ENCODE results near the gene WASHC2A.

GRCh38 chr10:50033481-50033880 is 34.3 kb upstream of the WASHC2A start:
- TF ChIP-seq MXI1 (IDR thresholded peaks at IDR 0.05; ENCODE audit: borderline replicate concordance, low read depth, low read length) (no peak), FOS (IDR thresholded peaks at IDR 0.05; ENCODE audit: low read depth, low read length) (no peak), RFX5 (IDR thresholded peaks at IDR 0.05; ENCODE audit: low read depth, low read length) (no peak), POLR2A (IDR thresholded peaks at IDR 0.05; ENCODE audit: low read depth, low read length) (no peak), CTCF (conservative IDR thresholded peaks at IDR 0.05; ENCODE audit: low read depth, low read length) (no peak), RCOR1 (IDR thresholded peaks at IDR 0.05; ENCODE audit: insufficient replicate concordance, low read length) (no peak), CHD1 (IDR thresholded peaks at IDR 0.05; ENCODE audit: low read depth, low read length) (no peak), RAD21 (IDR thresholded peaks at IDR 0.05; ENCODE audit: low read length) (no peak), CEBPB (IDR thresholded peaks at IDR 0.05; ENCODE audit: low read depth, low read length) (no peak), NFE2L2 (IDR thresholded peaks at IDR 0.05; ENCODE audit: low read depth, low read length) (no peak), SMC3 (IDR thresholded peaks at IDR 0.05; ENCODE audit: low read depth, low read length) (no peak), USF2 (IDR thresholded peaks at IDR 0.05; ENCODE audit: low read depth, low read length) (no peak), BHLHE40 (IDR thresholded peaks at IDR 0.05; ENCODE audit: low read depth, low read length) (no peak)
